ENCODE measurements around the gene TCF23.

The TCF23 gene

DNA sequence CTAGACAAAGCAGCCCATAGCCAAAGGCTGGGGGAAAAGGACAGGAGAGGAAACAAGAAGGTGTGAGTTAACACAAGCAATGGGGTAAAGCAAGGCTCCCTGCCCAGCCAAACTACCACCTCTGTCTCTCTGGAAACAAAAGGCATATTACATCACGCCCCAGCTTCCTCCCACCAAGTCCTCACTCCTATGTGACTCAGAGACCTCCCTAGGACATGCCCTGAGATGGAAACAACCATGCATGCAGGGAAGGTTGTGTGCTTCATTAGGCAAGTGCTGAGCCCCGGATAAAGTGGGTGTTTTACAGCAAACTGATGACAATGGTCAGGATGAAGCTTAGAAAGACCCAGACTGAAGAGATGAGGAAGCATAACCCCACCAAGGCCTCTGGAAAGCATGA lies 54.0 kb downstream of the TCF23 start:
- no peak overlapping the region for H2BK12ac ChIP-seq (ENCODE audit: low read length)
- H4K8ac ChIP-seq (ENCODE audit: low read depth, low read length) = no peak overlapping the region
- H3K4me1 ChIP-seq (ENCODE audit: control insufficient read depth in 2 of 2, insufficient read depth in 1 of 2, low read depth in 1 of 2, low read length in 2 of 2) = no peaks in the 10 kb centered on the region

DNA sequence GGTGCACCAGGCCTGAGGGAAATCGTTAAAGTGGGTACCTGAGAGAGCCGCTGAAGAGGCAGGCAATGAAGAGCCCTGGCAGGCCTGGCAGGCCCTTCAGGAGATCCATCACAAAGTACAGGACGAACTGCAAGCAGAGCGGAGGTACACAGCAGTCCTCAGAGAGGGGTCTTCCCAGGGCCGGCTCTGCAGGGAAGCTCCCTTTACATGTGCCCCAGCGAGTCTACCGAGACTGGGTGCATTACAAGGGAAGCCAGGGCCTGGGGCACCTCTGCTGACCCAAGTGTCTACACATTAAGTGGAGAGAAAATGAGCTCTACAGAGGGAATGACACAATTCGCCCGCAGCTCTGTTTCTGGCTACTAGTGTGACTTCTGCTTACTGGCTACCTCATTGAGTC lies 54.9 kb downstream of the TCF23 start:
- H3K9me3 ChIP-seq (replicated peaks in 1 of 2; ENCODE audit: control insufficient read depth in 2 of 2, insufficient read depth in 1 of 2, low read depth in 1 of 2, low read length in 2 of 2) = peaks cover 0 to 3% of the 10 kb centered on the region in 2 donors
- H4K91ac ChIP-seq (ENCODE audit: low read depth, low read length, poor library complexity) = no peak overlapping the region
- H3K4me2 ChIP-seq (ENCODE audit: insufficient read depth, low read length, poor library complexity, severe bottlenecking) = no peak overlapping the region
- H2AK5ac ChIP-seq (ENCODE audit: low read depth, low read length) = no peak overlapping the region
- no peak overlapping the region for H2BK5ac ChIP-seq (ENCODE audit: low read length)
- H3K9ac ChIP-seq (ENCODE audit: low read depth, low read length, poor library complexity) = no peak overlapping the region
- H2BK12ac ChIP-seq (ENCODE audit: low read length) = no peak overlapping the region
- no peak overlapping the region for H3K18ac ChIP-seq (ENCODE audit: low read length)
- no peak overlapping the region for H2BK120ac ChIP-seq (ENCODE audit: low read depth, low read length)
- H2BK15ac ChIP-seq (ENCODE audit: low read length) = no peak overlapping the region
- H3K4me1 ChIP-seq (ENCODE audit: control insufficient read depth in 2 of 2, insufficient read depth in 1 of 2, low read depth in 1 of 2, low read length in 2 of 2) = no peaks in the 10 kb centered on the region
- no peak for DNase-seq (ENCODE audit: low spot score)
- no peak overlapping the region for H2AFZ ChIP-seq (ENCODE audit: low read length)
- H3K23ac ChIP-seq (ENCODE audit: low read depth, low read length, poor library complexity) = no peak overlapping the region
- WGBS, 2 donors (ENCODE audit: extremely low coverage in 2 of 2, insufficient read length in 2 of 2, insufficient replicate concordance in 1 of 2) = no CpG with 5 or more reads among the region's 9 CpGs
- no peak overlapping the region for H3K4ac ChIP-seq (ENCODE audit: low read length)
- no peaks in the 10 kb centered on the region for H3K27me3 ChIP-seq (ENCODE audit: control insufficient read depth in 3 of 3, insufficient read depth in 3 of 3, low read depth in 1 of 3, low read length in 3 of 3)
- H3K79me1 ChIP-seq (ENCODE audit: low read depth, low read length) = peaks cover 8% of the 10 kb centered on the region
- H3K4me3 ChIP-seq (ENCODE audit: low read length in 2 of 2) = no peak overlapping the region
- no peak overlapping the region for H3K14ac ChIP-seq (ENCODE audit: low read length)
- no peak overlapping the region for H4K8ac ChIP-seq (ENCODE audit: low read depth, low read length)
- H3K27ac ChIP-seq (replicated peaks; ENCODE audit: low read length) = no peak overlapping the region
- H3K36me3 ChIP-seq (replicated peaks in 1 of 2; ENCODE audit: control insufficient read depth in 2 of 2, insufficient read depth in 2 of 2, low read length in 2 of 2) = peaks cover 62 to 94% of the 10 kb centered on the region in 2 donors

More for the DNA sequence above, 54.0 kb downstream of the TCF23 start:
- no peak for DNase-seq (ENCODE audit: low spot score)
- no peak overlapping the region for H2AFZ ChIP-seq (ENCODE audit: low read length)
- H3K4me2 ChIP-seq (ENCODE audit: insufficient read depth, low read length, poor library complexity, severe bottlenecking) = no peak overlapping the region
- no CpG with 5 or more reads among the region's 2 CpGs for WGBS, 2 donors (ENCODE audit: extremely low coverage in 2 of 2, insufficient read length in 2 of 2, insufficient replicate concordance in 1 of 2)
- no peak overlapping the region for H3K9ac ChIP-seq (ENCODE audit: low read depth, low read length, poor library complexity)
- H3K36me3 ChIP-seq (replicated peaks in 1 of 2; ENCODE audit: control insufficient read depth in 2 of 2, insufficient read depth in 2 of 2, low read length in 2 of 2) = peaks cover 63 to 85% of the 10 kb centered on the region in 2 donors
- no peak overlapping the region for H4K91ac ChIP-seq (ENCODE audit: low read depth, low read length, poor library complexity)
- H3K79me1 ChIP-seq (ENCODE audit: low read depth, low read length) = peaks cover 8% of the 10 kb centered on the region
- no peak overlapping the region for H3K4me3 ChIP-seq (ENCODE audit: low read length in 2 of 2)
- H2BK15ac ChIP-seq (ENCODE audit: low read length) = no peak overlapping the region
- H2AK5ac ChIP-seq (ENCODE audit: low read depth, low read length) = no peak overlapping the region
- no peak overlapping the region for H2BK5ac ChIP-seq (ENCODE audit: low read length)
- no peak overlapping the region for H3K23ac ChIP-seq (ENCODE audit: low read depth, low read length, poor library complexity)
- no peak overlapping the region for H2BK120ac ChIP-seq (ENCODE audit: low read depth, low read length)
- no peak overlapping the region for H3K14ac ChIP-seq (ENCODE audit: low read length)
- no peak overlapping the region for H3K18ac ChIP-seq (ENCODE audit: low read length)
- peaks cover 0 to 3% of the 10 kb centered on the region in 2 donors for H3K9me3 ChIP-seq (replicated peaks in 1 of 2; ENCODE audit: control insufficient read depth in 2 of 2, insufficient read depth in 1 of 2, low read depth in 1 of 2, low read length in 2 of 2)
- H3K27ac ChIP-seq (replicated peaks; ENCODE audit: low read length) = no peak overlapping the region
- no peaks in the 10 kb centered on the region for H3K27me3 ChIP-seq (ENCODE audit: control insufficient read depth in 3 of 3, insufficient read depth in 3 of 3, low read depth in 1 of 3, low read length in 3 of 3)
- H3K4ac ChIP-seq (ENCODE audit: low read length) = no peak overlapping the region

DNA sequence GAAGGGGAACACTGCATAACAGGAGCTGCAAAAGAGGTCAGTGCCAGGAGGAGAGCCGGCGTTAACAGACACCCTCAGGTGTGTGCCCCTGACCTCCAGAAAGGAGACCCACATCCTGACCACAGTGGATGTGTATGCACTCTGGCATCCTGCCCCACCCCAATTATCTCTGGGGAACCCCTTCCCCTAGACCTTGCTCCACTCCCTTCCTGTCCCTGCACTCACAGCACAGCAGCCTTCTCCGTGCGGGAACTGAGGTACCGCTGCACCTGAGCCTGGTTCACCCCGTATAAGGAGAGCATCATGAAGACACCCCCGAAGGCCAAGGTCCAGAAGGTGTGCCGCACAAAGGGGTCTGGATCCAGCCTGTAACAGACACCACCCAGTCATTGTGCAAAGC lies 55.8 kb downstream of the TCF23 start:
- H2BK15ac ChIP-seq (ENCODE audit: low read length) = no peak overlapping the region
- H2BK12ac ChIP-seq (ENCODE audit: low read length) = no peak overlapping the region
- H2AFZ ChIP-seq (ENCODE audit: low read length) = no peak overlapping the region
- peaks cover 0 to 3% of the 10 kb centered on the region in 2 donors for H3K9me3 ChIP-seq (replicated peaks in 1 of 2; ENCODE audit: control insufficient read depth in 2 of 2, insufficient read depth in 1 of 2, low read depth in 1 of 2, low read length in 2 of 2)
- H3K4me1 ChIP-seq (ENCODE audit: control insufficient read depth in 2 of 2, insufficient read depth in 1 of 2, low read depth in 1 of 2, low read length in 2 of 2) = no peaks in the 10 kb centered on the region
- no peak overlapping the region for H3K27ac ChIP-seq (replicated peaks; ENCODE audit: low read length)
- no peak overlapping the region for H3K23ac ChIP-seq (ENCODE audit: low read depth, low read length, poor library complexity)
- no peaks in the 10 kb centered on the region for H3K27me3 ChIP-seq (ENCODE audit: control insufficient read depth in 3 of 3, insufficient read depth in 3 of 3, low read depth in 1 of 3, low read length in 3 of 3)
- no peak overlapping the region for H3K9ac ChIP-seq (ENCODE audit: low read depth, low read length, poor library complexity)
- no peak overlapping the region for H3K4me2 ChIP-seq (ENCODE audit: insufficient read depth, low read length, poor library complexity, severe bottlenecking)
- H3K18ac ChIP-seq (ENCODE audit: low read length) = no peak overlapping the region
- no peak overlapping the region for H4K91ac ChIP-seq (ENCODE audit: low read depth, low read length, poor library complexity)
- H2BK5ac ChIP-seq (ENCODE audit: low read length) = no peak overlapping the region
- no peak overlapping the region for H2BK120ac ChIP-seq (ENCODE audit: low read depth, low read length)
- no peak overlapping the region for H3K4ac ChIP-seq (ENCODE audit: low read length)
- H3K14ac ChIP-seq (ENCODE audit: low read length) = no peak overlapping the region
- peaks cover 61 to 99% of the 10 kb centered on the region in 2 donors for H3K36me3 ChIP-seq (replicated peaks in 1 of 2; ENCODE audit: control insufficient read depth in 2 of 2, insufficient read depth in 2 of 2, low read length in 2 of 2)
- DNase-seq (ENCODE audit: low spot score) = no peak
- peaks cover 8% of the 10 kb centered on the region for H3K79me1 ChIP-seq (ENCODE audit: low read depth, low read length)
- H2AK5ac ChIP-seq (ENCODE audit: low read depth, low read length) = no peak overlapping the region
- no peak overlapping the region for H4K8ac ChIP-seq (ENCODE audit: low read depth, low read length)
- no CpG with 5 or more reads among the region's 8 CpGs for WGBS, 2 donors (ENCODE audit: extremely low coverage in 2 of 2, insufficient read length in 2 of 2, insufficient replicate concordance in 1 of 2)
- no peak overlapping the region for H3K4me3 ChIP-seq (ENCODE audit: low read length in 2 of 2)

DNA sequence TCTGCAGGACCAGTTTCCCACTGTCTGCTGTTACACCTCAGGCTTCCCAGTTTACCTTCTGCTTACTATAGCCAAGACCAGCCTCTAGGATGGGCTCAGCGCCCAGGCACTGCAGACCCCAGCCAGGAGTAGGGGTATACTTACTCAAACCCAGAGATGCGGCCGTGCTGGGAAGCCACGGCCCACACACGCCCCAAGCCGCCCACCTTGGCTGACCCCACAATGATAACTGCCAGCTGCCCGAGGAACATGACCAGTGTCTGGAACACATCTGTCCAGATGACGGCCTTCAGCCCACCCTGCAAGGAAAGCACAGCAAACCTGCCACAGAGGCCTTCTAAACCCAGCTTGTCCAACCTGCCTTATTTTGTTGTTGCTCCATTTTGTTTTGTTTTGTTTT lies 56.4 kb downstream of the TCF23 start:
- Histone ChIP-seq H3K79me1 (ENCODE audit: low read depth, low read length) (peaks cover 8% of the 10 kb centered on the region), H2BK120ac (ENCODE audit: low read depth, low read length) (no peak overlapping the region), H3K18ac (ENCODE audit: low read length) (no peak overlapping the region), H3K14ac (ENCODE audit: low read length) (no peak overlapping the region), H3K4me1 (ENCODE audit: control insufficient read depth in 2 of 2, insufficient read depth in 1 of 2, low read depth in 1 of 2, low read length in 2 of 2) (no peaks in the 10 kb centered on the region), H2BK12ac (ENCODE audit: low read length) (no peak overlapping the region), H2AFZ (ENCODE audit: low read length) (no peak overlapping the region), H3K9ac (ENCODE audit: low read depth, low read length, poor library complexity) (no peak overlapping the region), H4K91ac (ENCODE audit: low read depth, low read length, poor library complexity) (no peak overlapping the region), H2BK15ac (ENCODE audit: low read length) (no peak overlapping the region), H3K4ac (ENCODE audit: low read length) (no peak overlapping the region), H3K9me3 (replicated peaks in 1 of 2; ENCODE audit: control insufficient read depth in 2 of 2, insufficient read depth in 1 of 2, low read depth in 1 of 2, low read length in 2 of 2) (peaks cover 0 to 2% of the 10 kb centered on the region in 2 donors), H2BK5ac (ENCODE audit: low read length) (no peak overlapping the region), H3K23ac (ENCODE audit: low read depth, low read length, poor library complexity) (no peak overlapping the region), H3K4me2 (ENCODE audit: insufficient read depth, low read length, poor library complexity, severe bottlenecking) (no peak overlapping the region), H3K36me3 (replicated peaks in 1 of 2; ENCODE audit: control insufficient read depth in 2 of 2, insufficient read depth in 2 of 2, low read length in 2 of 2) (peaks cover 58 to 99% of the 10 kb centered on the region in 2 donors), H4K8ac (ENCODE audit: low read depth, low read length) (no peak overlapping the region), H2AK5ac (ENCODE audit: low read depth, low read length) (no peak overlapping the region), H3K27me3 (ENCODE audit: control insufficient read depth in 3 of 3, insufficient read depth in 3 of 3, low read depth in 1 of 3, low read length in 3 of 3) (no peaks in the 10 kb centered on the region), H3K27ac (replicated peaks; ENCODE audit: low read length) (no peak overlapping the region), H3K4me3 (ENCODE audit: low read length in 2 of 2) (no peak overlapping the region)
- WGBS, 2 donors (ENCODE audit: extremely low coverage in 2 of 2, insufficient read length in 2 of 2, insufficient replicate concordance in 1 of 2) = no CpG with 5 or more reads among the region's 8 CpGs
- no peak for DNase-seq (ENCODE audit: low spot score)

Measured in neuronal stem cell (in vitro differentiated cells).